ENCODE data around the gene LYAR. TPM values are rescaled to one million over a fixed set of nuclear protein-coding genes. Genes with fewer than 3 reads are reported as not detected.

Gene LYAR
- total and polyA plus RNA-seq, 4 donors: 3.9 to 5.0 (median 4.6) TPM

DNA sequence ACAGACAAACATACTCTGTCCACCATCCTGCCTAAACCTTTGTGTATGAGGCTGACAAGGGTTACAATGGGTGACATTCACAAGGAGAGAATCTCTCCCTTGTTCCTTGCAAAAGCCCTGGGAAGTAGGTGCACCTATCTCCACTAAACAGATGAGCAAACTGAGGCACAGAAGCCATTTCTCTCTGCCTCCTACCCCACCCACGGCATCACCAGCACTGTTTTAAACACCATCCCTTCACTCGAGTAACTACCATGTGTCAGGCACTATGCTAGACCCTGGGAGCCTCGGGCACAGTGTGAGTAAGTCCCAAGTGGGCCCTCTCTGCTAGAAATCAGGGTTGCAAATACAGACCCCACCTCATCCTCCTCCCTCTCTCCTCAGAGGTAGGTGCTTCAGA is 899 bp downstream of the LYAR start:
- TF ChIP-seq, protein P1, sequence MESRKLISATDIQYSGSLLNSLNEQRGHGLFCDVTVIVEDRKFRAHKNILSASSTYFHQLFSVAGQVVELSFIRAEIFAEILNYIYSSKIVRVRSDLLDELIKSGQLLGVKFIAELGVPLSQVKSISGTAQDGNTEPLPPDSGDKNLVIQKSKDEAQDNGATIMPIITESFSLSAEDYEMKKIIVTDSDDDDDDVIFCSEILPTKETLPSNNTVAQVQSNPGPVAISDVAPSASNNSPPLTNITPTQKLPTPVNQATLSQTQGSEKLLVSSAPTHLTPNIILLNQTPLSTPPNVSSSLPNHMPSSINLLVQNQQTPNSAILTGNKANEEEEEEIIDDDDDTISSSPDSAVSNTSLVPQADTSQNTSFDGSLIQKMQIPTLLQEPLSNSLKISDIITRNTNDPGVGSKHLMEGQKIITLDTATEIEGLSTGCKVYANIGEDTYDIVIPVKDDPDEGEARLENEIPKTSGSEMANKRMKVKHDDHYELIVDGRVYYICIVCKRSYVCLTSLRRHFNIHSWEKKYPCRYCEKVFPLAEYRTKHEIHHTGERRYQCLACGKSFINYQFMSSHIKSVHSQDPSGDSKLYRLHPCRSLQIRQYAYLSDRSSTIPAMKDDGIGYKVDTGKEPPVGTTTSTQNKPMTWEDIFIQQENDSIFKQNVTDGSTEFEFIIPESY (IDR thresholded peaks at IDR 0.05): no peak
- TF ChIP-seq GABPA (IDR thresholded peaks at IDR 0.05 in 1 of 2, conservative IDR thresholded peaks at IDR 0.05 in 1 of 2) (no peak), EGR1 (IDR thresholded peaks at IDR 0.05; ENCODE audit: low read depth in 2 of 2) (no peak)
- TF ChIP-seq, protein P2, sequence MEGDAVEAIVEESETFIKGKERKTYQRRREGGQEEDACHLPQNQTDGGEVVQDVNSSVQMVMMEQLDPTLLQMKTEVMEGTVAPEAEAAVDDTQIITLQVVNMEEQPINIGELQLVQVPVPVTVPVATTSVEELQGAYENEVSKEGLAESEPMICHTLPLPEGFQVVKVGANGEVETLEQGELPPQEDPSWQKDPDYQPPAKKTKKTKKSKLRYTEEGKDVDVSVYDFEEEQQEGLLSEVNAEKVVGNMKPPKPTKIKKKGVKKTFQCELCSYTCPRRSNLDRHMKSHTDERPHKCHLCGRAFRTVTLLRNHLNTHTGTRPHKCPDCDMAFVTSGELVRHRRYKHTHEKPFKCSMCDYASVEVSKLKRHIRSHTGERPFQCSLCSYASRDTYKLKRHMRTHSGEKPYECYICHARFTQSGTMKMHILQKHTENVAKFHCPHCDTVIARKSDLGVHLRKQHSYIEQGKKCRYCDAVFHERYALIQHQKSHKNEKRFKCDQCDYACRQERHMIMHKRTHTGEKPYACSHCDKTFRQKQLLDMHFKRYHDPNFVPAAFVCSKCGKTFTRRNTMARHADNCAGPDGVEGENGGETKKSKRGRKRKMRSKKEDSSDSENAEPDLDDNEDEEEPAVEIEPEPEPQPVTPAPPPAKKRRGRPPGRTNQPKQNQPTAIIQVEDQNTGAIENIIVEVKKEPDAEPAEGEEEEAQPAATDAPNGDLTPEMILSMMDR (IDR thresholded peaks at IDR 0.05; ENCODE audit: low read depth, low read length, missing input control): no peak
- H3K4me1 ChIP-seq (ENCODE audit: control insufficient read depth in 4 of 4, insufficient read depth in 4 of 4, low read length in 3 of 4): peaks cover 6 to 24% (median 22%) of the 10 kb centered on the region in 4 donors
- no peaks in the 10 kb centered on the region for H3K27me3 ChIP-seq (ENCODE audit: control insufficient read depth in 4 of 4, insufficient read depth in 4 of 4, low read length in 3 of 4)
- peak overlapping the region; percentile 85 to 96 (median 93) for H3K4me3 ChIP-seq (ENCODE audit: low read depth in 1 of 3, low read length in 3 of 3)
- H3K9me3 ChIP-seq (ENCODE audit: control insufficient read depth in 4 of 4, low read length in 3 of 4): no peaks in the 10 kb centered on the region
- no peak for DNase-seq (ENCODE audit: low spot score)
- 36% methylated on average over 3 of the region's 3 CpGs for WGBS
- H3K27ac ChIP-seq (ENCODE audit: low read depth in 1 of 2, low read length in 2 of 2): no peak overlapping the region
- H3K36me3 ChIP-seq (ENCODE audit: control insufficient read depth in 4 of 4, insufficient read depth in 3 of 4, low read depth in 1 of 4, low read length in 3 of 4): peaks cover 0 to 16% (median 7%) of the 10 kb centered on the region in 4 donors
- peak overlapping the region; percentile 66 to 95 for H3K9ac ChIP-seq (ENCODE audit: low read depth in 1 of 2, low read length in 2 of 2)

DNA sequence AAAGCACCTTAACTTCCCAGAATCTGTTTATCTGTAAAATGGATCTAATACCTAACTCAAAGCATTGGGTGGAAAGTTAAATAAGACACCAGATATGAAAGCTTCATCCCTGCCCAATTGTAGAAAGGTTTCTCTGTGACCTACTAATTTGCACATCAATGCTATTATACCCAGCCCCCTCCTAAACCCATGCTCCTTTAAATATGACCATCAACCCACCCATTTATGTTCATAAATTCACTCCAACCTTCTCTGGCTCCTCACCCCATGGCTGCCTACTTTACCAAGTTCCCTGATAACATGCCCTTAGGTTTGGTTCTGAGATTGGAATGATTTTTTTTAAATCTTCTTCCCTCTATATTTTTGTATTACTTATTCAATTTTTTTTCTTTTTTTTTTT is 1.9 kb downstream of the LYAR start:
- Histone ChIP-seq H3K4me3 (ENCODE audit: low read depth in 1 of 3, low read length in 3 of 3) (no peak overlapping the region), H3K9ac (ENCODE audit: low read depth in 1 of 2, low read length in 2 of 2) (no peak overlapping the region), H3K27me3 (ENCODE audit: control insufficient read depth in 4 of 4, insufficient read depth in 4 of 4, low read length in 3 of 4) (no peaks in the 10 kb centered on the region), H3K27ac (ENCODE audit: low read depth in 1 of 2, low read length in 2 of 2) (no peak overlapping the region), H3K9me3 (ENCODE audit: control insufficient read depth in 4 of 4, low read length in 3 of 4) (no peaks in the 10 kb centered on the region), H3K36me3 (ENCODE audit: control insufficient read depth in 4 of 4, insufficient read depth in 3 of 4, low read depth in 1 of 4, low read length in 3 of 4) (peaks cover 2 to 19% (median 10%) of the 10 kb centered on the region in 4 donors), H3K4me1 (ENCODE audit: control insufficient read depth in 4 of 4, insufficient read depth in 4 of 4, low read length in 3 of 4) (peaks cover 6 to 24% (median 22%) of the 10 kb centered on the region in 4 donors)
- TF ChIP-seq EGR1 (IDR thresholded peaks at IDR 0.05; ENCODE audit: low read depth in 2 of 2) (no peak), GABPA (IDR thresholded peaks at IDR 0.05 in 1 of 2, conservative IDR thresholded peaks at IDR 0.05 in 1 of 2) (no peak), JUND (IDR thresholded peaks at IDR 0.05) (no peak), NR2F2 (IDR thresholded peaks at IDR 0.05) (no peak), FOXA1 (IDR thresholded peaks at IDR 0.05) (no peak), RXRA (IDR thresholded peaks at IDR 0.05) (no peak), HNF4A (conservative IDR thresholded peaks at IDR 0.05) (no peak), RAD21 (IDR thresholded peaks at IDR 0.05) (no peak), FOXA2 (IDR thresholded peaks at IDR 0.05) (no peak), SP1 (IDR thresholded peaks at IDR 0.05) (no peak), HNF4G (IDR thresholded peaks at IDR 0.05) (no peak)
- TF ChIP-seq, protein P3, sequence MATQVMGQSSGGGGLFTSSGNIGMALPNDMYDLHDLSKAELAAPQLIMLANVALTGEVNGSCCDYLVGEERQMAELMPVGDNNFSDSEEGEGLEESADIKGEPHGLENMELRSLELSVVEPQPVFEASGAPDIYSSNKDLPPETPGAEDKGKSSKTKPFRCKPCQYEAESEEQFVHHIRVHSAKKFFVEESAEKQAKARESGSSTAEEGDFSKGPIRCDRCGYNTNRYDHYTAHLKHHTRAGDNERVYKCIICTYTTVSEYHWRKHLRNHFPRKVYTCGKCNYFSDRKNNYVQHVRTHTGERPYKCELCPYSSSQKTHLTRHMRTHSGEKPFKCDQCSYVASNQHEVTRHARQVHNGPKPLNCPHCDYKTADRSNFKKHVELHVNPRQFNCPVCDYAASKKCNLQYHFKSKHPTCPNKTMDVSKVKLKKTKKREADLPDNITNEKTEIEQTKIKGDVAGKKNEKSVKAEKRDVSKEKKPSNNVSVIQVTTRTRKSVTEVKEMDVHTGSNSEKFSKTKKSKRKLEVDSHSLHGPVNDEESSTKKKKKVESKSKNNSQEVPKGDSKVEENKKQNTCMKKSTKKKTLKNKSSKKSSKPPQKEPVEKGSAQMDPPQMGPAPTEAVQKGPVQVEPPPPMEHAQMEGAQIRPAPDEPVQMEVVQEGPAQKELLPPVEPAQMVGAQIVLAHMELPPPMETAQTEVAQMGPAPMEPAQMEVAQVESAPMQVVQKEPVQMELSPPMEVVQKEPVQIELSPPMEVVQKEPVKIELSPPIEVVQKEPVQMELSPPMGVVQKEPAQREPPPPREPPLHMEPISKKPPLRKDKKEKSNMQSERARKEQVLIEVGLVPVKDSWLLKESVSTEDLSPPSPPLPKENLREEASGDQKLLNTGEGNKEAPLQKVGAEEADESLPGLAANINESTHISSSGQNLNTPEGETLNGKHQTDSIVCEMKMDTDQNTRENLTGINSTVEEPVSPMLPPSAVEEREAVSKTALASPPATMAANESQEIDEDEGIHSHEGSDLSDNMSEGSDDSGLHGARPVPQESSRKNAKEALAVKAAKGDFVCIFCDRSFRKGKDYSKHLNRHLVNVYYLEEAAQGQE (IDR thresholded peaks at IDR 0.05): no peak
- TF ChIP-seq, protein P1 (IDR thresholded peaks at IDR 0.05): no peak
- TF ChIP-seq, protein P4, sequence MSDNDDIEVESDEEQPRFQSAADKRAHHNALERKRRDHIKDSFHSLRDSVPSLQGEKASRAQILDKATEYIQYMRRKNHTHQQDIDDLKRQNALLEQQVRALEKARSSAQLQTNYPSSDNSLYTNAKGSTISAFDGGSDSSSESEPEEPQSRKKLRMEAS (IDR thresholded peaks at IDR 0.05): no peak
- TF ChIP-seq, protein P5, sequence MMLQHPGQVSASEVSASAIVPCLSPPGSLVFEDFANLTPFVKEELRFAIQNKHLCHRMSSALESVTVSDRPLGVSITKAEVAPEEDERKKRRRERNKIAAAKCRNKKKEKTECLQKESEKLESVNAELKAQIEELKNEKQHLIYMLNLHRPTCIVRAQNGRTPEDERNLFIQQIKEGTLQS (IDR thresholded peaks at IDR 0.05): no peak
- no peak for DNase-seq (ENCODE audit: low spot score)

All from liver (tissue), 9 donors.